ENCODE results near the gene FDX1. TPM values are rescaled to one million over a fixed set of nuclear protein-coding genes. Genes with fewer than 3 reads are reported as not detected.

FDX1 gene
- polyA plus RNA-seq, 3 donors, result 3.9 to 20.2 (median 12.8) TPM

DNA sequence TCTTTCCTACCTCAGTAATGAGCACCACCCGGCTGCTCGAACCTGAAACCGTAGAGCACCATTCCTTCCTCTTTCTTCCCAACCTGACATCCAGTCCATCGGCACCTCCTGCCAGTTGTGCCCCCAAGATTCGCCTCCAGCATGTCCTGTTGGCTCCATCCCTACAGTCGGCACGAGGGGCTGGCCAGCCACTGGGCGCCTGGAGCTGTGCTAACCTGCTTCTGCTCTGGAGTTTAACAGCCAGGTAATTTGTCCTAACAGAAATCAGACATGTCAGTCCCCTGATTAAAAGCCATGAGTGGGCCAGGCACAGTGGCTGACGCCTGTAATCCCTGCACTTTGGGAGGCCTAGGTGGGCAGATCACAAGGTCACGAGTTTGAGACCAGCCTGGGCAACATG lies 16.8 kb downstream of the FDX1 start:
- intact Hi-C loops (cut with micrococcal nuclease), result no loop called here
- 96% methylated on average over 10 of the region's 10 CpGs for WGBS (ENCODE audit: insufficient coverage)
- peaks cover 28% of the 10 kb centered on the region for H4K20me1 ChIP-seq (ENCODE audit: insufficient read depth, low read length)
- no peak overlapping the region for H3K4me2 ChIP-seq (replicated peaks; ENCODE audit: extremely low read depth, low read length, poor library complexity, severe bottlenecking)
- H3K4me1 ChIP-seq (ENCODE audit: control insufficient read depth in 1 of 2, insufficient read depth in 2 of 2, low read length in 2 of 2), result no peaks in the 10 kb centered on the region
- peaks cover 0 to 2% (median 0%) of the 10 kb centered on the region in 3 donors for H3K27me3 Mint-ChIP-seq (ENCODE audit: low read depth in 3 of 3)
- peaks cover 8 to 28% of the 10 kb centered on the region in 2 donors for H3K36me3 ChIP-seq (replicated peaks in 1 of 2; ENCODE audit: control insufficient read depth in 1 of 2, insufficient read depth in 2 of 2, low read length in 2 of 2)
- no peak overlapping the region for H2AFZ ChIP-seq (ENCODE audit: insufficient read depth, low read depth, low read length, poor library complexity, severe bottlenecking)
- H3K27ac ChIP-seq (ENCODE audit: low read depth in 1 of 2, low read length in 2 of 2), result no peak overlapping the region
- H3K4me3 Mint-ChIP-seq, result no peak overlapping the region
- H3K9me3 Mint-ChIP-seq, result peaks cover 0 to 2% (median 0%) of the 10 kb centered on the region in 7 donors
- no peaks in the 10 kb centered on the region for H3K9me3 ChIP-seq (replicated peaks in 1 of 2; ENCODE audit: control insufficient read depth in 1 of 2, insufficient read depth in 1 of 2, low read length in 2 of 2)
- TF ChIP-seq, protein P1, sequence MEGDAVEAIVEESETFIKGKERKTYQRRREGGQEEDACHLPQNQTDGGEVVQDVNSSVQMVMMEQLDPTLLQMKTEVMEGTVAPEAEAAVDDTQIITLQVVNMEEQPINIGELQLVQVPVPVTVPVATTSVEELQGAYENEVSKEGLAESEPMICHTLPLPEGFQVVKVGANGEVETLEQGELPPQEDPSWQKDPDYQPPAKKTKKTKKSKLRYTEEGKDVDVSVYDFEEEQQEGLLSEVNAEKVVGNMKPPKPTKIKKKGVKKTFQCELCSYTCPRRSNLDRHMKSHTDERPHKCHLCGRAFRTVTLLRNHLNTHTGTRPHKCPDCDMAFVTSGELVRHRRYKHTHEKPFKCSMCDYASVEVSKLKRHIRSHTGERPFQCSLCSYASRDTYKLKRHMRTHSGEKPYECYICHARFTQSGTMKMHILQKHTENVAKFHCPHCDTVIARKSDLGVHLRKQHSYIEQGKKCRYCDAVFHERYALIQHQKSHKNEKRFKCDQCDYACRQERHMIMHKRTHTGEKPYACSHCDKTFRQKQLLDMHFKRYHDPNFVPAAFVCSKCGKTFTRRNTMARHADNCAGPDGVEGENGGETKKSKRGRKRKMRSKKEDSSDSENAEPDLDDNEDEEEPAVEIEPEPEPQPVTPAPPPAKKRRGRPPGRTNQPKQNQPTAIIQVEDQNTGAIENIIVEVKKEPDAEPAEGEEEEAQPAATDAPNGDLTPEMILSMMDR (IDR thresholded peaks at IDR 0.05), result no peak
- H3K27ac Mint-ChIP-seq, result peak overlapping the region in 1 of 7 donors; percentile 37
- no peak for DNase-seq
- no peak overlapping the region for H3K4me3 ChIP-seq (replicated peaks in 1 of 3; ENCODE audit: low read depth in 2 of 3, low read length in 3 of 3)
- no peaks in the 10 kb centered on the region for H3K27me3 ChIP-seq (ENCODE audit: control insufficient read depth in 2 of 2, insufficient read depth in 2 of 2, low read length in 2 of 2)
- peaks cover 5% of the 10 kb centered on the region for H3K79me2 ChIP-seq (ENCODE audit: insufficient read depth, low read length)
- H3K9ac ChIP-seq (ENCODE audit: insufficient read depth, low read length, poor library complexity, severe bottlenecking), result no peak overlapping the region
- peaks cover 36 to 45% of the 10 kb centered on the region in 2 donors for H3K36me3 Mint-ChIP-seq
- no peaks in the 10 kb centered on the region for H3K4me1 Mint-ChIP-seq

- TF ChIP-seq, protein P1 (IDR thresholded peaks at IDR 0.05), result no peak
- Histone ChIP-seq H3K36me3 (replicated peaks in 1 of 2; ENCODE audit: control insufficient read depth in 1 of 2, insufficient read depth in 2 of 2, low read length in 2 of 2) (peaks cover 8 to 24% of the 10 kb centered on the region in 2 donors), H3K9me3 (replicated peaks in 1 of 2; ENCODE audit: control insufficient read depth in 1 of 2, insufficient read depth in 1 of 2, low read length in 2 of 2) (no peaks in the 10 kb centered on the region), H2AFZ (ENCODE audit: insufficient read depth, low read depth, low read length, poor library complexity, severe bottlenecking) (no peak overlapping the region), H3K4me1 (ENCODE audit: control insufficient read depth in 1 of 2, insufficient read depth in 2 of 2, low read length in 2 of 2) (no peaks in the 10 kb centered on the region), H4K20me1 (ENCODE audit: insufficient read depth, low read length) (peaks cover 25% of the 10 kb centered on the region), H3K27me3 (ENCODE audit: control insufficient read depth in 2 of 2, insufficient read depth in 2 of 2, low read length in 2 of 2) (no peaks in the 10 kb centered on the region), H3K27ac (ENCODE audit: low read depth in 1 of 2, low read length in 2 of 2) (no peak overlapping the region), H3K4me2 (replicated peaks; ENCODE audit: extremely low read depth, low read length, poor library complexity, severe bottlenecking) (no peak overlapping the region), H3K4me3 (replicated peaks in 1 of 3; ENCODE audit: low read depth in 2 of 3, low read length in 3 of 3) (no peak overlapping the region), H3K79me2 (ENCODE audit: insufficient read depth, low read length) (peaks cover 5% of the 10 kb centered on the region), H3K9ac (ENCODE audit: insufficient read depth, low read length, poor library complexity, severe bottlenecking) (no peak overlapping the region)
- peaks cover 2% of the 10 kb centered on the region for H3K4me1 Mint-ChIP-seq
- peaks cover 38 to 44% of the 10 kb centered on the region in 2 donors for H3K36me3 Mint-ChIP-seq
- H3K9me3 Mint-ChIP-seq, result peaks cover 0 to 2% (median 0%) of the 10 kb centered on the region in 7 donors
- DNase-seq, result no peak
- peaks cover 0 to 2% (median 0%) of the 10 kb centered on the region in 3 donors for H3K27me3 Mint-ChIP-seq (ENCODE audit: low read depth in 3 of 3)
- peak overlapping the region in 1 of 7 donors; percentile 65 for H3K27ac Mint-ChIP-seq
- 73% methylated on average over 4 of the region's 4 CpGs for WGBS (ENCODE audit: insufficient coverage)
- intact Hi-C loops (cut with micrococcal nuclease), result no loop called here
- H3K4me3 Mint-ChIP-seq, result no peak overlapping the region
Observed at GRCh38 chr11:110447343-110447742, 17.6 kb downstream of the FDX1 start.

Measured in CD14-positive monocyte (primary cell).